Measurements from ENCODE around the gene PRRC1.

DNA sequence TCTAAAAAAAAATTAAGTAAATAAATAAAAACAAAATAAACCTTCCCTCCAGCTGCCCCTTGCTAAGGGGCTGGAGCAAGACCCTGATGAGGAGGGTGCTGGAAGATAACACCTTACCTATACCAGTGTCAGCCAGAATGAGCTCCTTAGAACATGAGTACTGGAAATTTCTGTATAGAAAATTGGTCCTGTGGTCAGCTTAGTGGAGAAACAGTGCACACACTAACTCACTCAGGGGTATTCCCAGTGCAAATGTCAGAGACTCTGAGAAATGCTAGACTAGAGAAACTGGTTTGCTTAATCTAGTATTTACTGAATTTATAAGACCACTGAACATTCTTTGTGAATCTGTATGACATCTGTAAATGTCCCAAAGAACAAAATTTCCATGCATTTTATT, 69.4 kb downstream of the PRRC1 start:
- TF ChIP-seq POLR2AphosphoS5 (IDR thresholded peaks at IDR 0.05) (no peak), POLR2A (IDR thresholded peaks at IDR 0.05) (no peak)
- TF ChIP-seq, protein P1, sequence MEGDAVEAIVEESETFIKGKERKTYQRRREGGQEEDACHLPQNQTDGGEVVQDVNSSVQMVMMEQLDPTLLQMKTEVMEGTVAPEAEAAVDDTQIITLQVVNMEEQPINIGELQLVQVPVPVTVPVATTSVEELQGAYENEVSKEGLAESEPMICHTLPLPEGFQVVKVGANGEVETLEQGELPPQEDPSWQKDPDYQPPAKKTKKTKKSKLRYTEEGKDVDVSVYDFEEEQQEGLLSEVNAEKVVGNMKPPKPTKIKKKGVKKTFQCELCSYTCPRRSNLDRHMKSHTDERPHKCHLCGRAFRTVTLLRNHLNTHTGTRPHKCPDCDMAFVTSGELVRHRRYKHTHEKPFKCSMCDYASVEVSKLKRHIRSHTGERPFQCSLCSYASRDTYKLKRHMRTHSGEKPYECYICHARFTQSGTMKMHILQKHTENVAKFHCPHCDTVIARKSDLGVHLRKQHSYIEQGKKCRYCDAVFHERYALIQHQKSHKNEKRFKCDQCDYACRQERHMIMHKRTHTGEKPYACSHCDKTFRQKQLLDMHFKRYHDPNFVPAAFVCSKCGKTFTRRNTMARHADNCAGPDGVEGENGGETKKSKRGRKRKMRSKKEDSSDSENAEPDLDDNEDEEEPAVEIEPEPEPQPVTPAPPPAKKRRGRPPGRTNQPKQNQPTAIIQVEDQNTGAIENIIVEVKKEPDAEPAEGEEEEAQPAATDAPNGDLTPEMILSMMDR (IDR thresholded peaks at IDR 0.05): no peak
